Immature natural killer cell (primary cell): ENCODE data around the gene CCNDBP1. TPM values are rescaled to one million over a fixed set of nuclear protein-coding genes. Genes with fewer than 3 reads are reported as not detected.
"Not testable (repeated sequence)": the region's sequence is repeated elsewhere in the genome, so short reads cannot be mapped to it uniquely, and the experiment has no call there.

Source experiments
- DNase-seq, 3 donors: peaks; one replicate each; pipeline ENCODE4 v3.0.0; 2022; ENCODE audit warnings: mixed read lengths in 1 of 3
- H3K27ac Mint-ChIP-seq, 6 donors: one replicate each; pipeline ENCODE4 v1.8.0; 2020; ENCODE audit warnings: mixed read lengths in 6 of 6, mild to moderate bottlenecking in 5 of 6, inconsistent platforms in 4 of 6, moderate library complexity in 3 of 6
- H3K27me3 Mint-ChIP-seq, 3 donors: one replicate each; pipeline ENCODE4 v1.8.0; 2020 to 2021; ENCODE audit warnings: low read depth in 3 of 3, mild to moderate bottlenecking in 3 of 3, mixed read lengths in 3 of 3, moderate library complexity in 3 of 3, inconsistent platforms in 1 of 3
- H3K36me3 Mint-ChIP-seq, 3 donors: one replicate each; pipeline ENCODE4 v1.8.0; 2020; ENCODE audit warnings: mixed read lengths in 3 of 3, inconsistent platforms in 2 of 3, mild to moderate bottlenecking in 2 of 3
- H3K4me1 Mint-ChIP-seq, 2 donors: one replicate each; pipeline ENCODE4 v1.8.0; 2020; ENCODE audit warnings: inconsistent platforms in 2 of 2, mild to moderate bottlenecking in 2 of 2, mixed read lengths in 2 of 2, moderate library complexity in 1 of 2
- H3K4me3 Mint-ChIP-seq, 5 donors: one replicate each; pipeline ENCODE4 v1.8.0; 2020; ENCODE audit warnings: mild to moderate bottlenecking in 5 of 5, mixed read lengths in 5 of 5, inconsistent platforms in 3 of 5, moderate library complexity in 3 of 5
- H3K9me3 Mint-ChIP-seq, 6 donors: one replicate each; pipeline ENCODE4 v1.8.0; 2020; ENCODE audit warnings: mild to moderate bottlenecking in 6 of 6, mixed read lengths in 6 of 6, inconsistent platforms in 4 of 6, moderate library complexity in 3 of 6
- polyA plus RNA-seq, 3 donors: library from polyadenylated mRNA; unstranded; fragments of 300-500 nt; fragmentation: Illumina TruSeq; gene quantifications; one replicate each; pipeline ENCODE4 v1.2.3, GENCODE V29; 2021

The CCNDBP1 gene
- polyA plus RNA-seq, 3 donors from 2014 or later: 186 to 286 (median 197) TPM

- not testable (repeated sequence) for H3K27ac Mint-ChIP-seq, H3K4me3 Mint-ChIP-seq, H3K27me3 Mint-ChIP-seq, DNase-seq, H3K4me1 Mint-ChIP-seq, H3K9me3 Mint-ChIP-seq
- peaks cover 18 to 38% (median 22%) of the 10 kb centered on the region in 3 donors for H3K36me3 Mint-ChIP-seq
These were observed 9.4 kb upstream of the CCNDBP1 start for GRCh38 chr15:43175656-43176309.

DNA sequence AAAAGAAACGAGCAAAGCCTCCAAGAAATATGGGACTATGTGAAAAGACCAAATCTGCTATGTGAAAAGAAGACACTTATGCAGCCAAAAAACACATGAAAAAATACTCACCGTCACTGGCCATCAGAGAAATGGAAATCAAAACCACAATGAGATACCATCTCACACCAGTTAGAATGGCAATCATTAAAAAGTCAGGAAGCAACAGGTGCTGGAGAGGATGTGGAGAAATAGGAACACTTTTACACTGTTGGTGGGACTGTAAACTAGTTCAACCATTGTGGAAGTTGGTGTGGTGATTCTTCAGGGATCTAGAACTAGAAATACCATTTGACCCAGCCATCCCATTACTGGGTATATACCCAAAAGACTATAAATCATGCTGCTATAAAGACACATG, 8.1 kb upstream of the CCNDBP1 start:
- H3K36me3 Mint-ChIP-seq: peaks cover 17 to 40% (median 21%) of the 10 kb centered on the region in 3 donors
- not testable (repeated sequence) for H3K27ac Mint-ChIP-seq, H3K27me3 Mint-ChIP-seq, DNase-seq, H3K4me1 Mint-ChIP-seq, H3K4me3 Mint-ChIP-seq, H3K9me3 Mint-ChIP-seq

DNA sequence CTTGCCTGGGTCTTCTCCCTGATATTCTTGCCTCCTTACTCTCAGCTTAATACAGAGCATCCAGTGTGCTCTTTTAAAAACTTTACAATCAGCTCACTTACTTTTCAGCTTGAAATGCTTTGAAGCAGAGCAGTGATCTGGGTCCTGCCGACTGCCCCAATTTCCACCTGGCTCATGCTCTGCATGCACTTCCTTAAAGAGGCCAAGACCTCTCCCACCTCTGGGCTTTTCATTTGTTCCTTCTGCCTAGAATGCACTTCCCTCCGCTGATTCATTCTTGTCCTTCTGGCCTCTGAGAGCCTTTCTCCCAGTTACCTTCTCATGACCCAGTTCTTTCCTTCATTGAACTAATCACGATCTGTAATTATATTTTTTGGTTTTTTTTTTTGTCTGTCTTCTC, 1.9 kb upstream of the CCNDBP1 start:
- Mint-ChIP-seq H3K27ac (peak overlapping the region; percentile 13 to 96 (median 71)), H3K4me3 (no peak overlapping the region), H3K4me1 (peaks cover 25 to 30% of the 10 kb centered on the region in 2 donors), H3K9me3 (no peaks in the 10 kb centered on the region), H3K36me3 (peaks cover 5 to 27% (median 6%) of the 10 kb centered on the region in 3 donors), H3K27me3 (peaks cover 4 to 17% (median 8%) of the 10 kb centered on the region in 3 donors)
- DNase-seq: no peak

DNA sequence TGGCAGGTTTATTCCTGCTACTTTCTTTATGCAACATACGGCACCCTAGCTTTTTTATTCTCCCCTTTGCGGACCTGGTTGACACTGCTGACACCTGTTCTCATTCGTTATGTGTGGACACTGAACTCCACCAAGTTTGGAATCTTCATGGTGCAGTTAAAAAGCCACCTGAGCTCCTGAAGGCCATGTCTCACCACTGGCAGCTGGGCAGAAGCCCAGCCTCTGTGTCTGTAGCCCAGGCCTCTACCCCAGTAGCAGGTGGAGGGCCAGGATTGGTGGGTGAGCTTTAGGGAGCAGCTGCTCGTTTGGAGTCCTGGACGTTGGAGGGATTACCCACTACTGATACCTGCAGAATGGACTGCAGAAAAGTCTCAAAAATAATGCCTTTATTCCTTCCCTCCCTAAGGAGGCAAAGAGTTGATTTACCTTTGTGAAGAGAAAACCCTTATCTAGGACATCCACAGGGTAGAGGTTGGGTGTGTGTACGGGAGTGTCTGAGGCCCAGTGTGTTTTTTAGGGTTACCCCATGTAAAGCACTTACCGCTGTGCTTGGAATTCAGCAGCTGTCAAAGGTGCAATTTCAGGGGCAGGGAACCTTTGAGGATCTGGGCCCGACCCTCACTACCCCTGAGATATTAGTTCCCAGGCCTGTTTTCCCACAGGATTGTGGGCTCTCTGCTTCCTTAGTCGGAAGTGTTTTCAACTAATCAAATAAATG, 637 bp upstream of the CCNDBP1 start:
- Mint-ChIP-seq H3K9me3 (no peaks in the 10 kb centered on the region), H3K27me3 (peaks cover 4 to 17% (median 8%) of the 10 kb centered on the region in 3 donors), H3K4me1 (peaks cover 34 to 38% of the 10 kb centered on the region in 2 donors), H3K4me3 (peak overlapping the region; percentile 94 to 97 (median 96)), H3K36me3 (peaks cover 10 to 19% (median 12%) of the 10 kb centered on the region in 3 donors), H3K27ac (peak overlapping the region; percentile 95 to 98 (median 96))
- no peak for DNase-seq

GRCh38 chr15:43186003-43186353, 775 bp downstream of the CCNDBP1 start:
- no peaks in the 10 kb centered on the region for H3K9me3 Mint-ChIP-seq
- H3K36me3 Mint-ChIP-seq: peaks cover 10 to 32% (median 21%) of the 10 kb centered on the region in 3 donors
- peak overlapping the region; percentile 94 to 97 (median 96) for H3K4me3 Mint-ChIP-seq
- H3K27ac Mint-ChIP-seq: peak overlapping the region; percentile 95 to 98 (median 96)
- H3K27me3 Mint-ChIP-seq: peaks cover 4 to 17% (median 8%) of the 10 kb centered on the region in 3 donors
- DNase-seq: no peak
- peaks cover 40 to 49% of the 10 kb centered on the region in 2 donors for H3K4me1 Mint-ChIP-seq

- Mint-ChIP-seq H3K9me3 (no peaks in the 10 kb centered on the region), H3K27me3 (peaks cover 4 to 17% (median 8%) of the 10 kb centered on the region in 3 donors), H3K36me3 (peaks cover 14 to 31% (median 26%) of the 10 kb centered on the region in 3 donors), H3K4me3 (peak overlapping the region; percentile 63 to 95 (median 69)), H3K27ac (peak overlapping the region; percentile 75 to 98 (median 88)), H3K4me1 (peaks cover 40 to 65% of the 10 kb centered on the region in 2 donors)
- DNase-seq: peak; percentile 28 to 49 (median 44)
These were observed 2.4 kb downstream of the CCNDBP1 start for GRCh38 chr15:43187544-43188155.

DNA sequence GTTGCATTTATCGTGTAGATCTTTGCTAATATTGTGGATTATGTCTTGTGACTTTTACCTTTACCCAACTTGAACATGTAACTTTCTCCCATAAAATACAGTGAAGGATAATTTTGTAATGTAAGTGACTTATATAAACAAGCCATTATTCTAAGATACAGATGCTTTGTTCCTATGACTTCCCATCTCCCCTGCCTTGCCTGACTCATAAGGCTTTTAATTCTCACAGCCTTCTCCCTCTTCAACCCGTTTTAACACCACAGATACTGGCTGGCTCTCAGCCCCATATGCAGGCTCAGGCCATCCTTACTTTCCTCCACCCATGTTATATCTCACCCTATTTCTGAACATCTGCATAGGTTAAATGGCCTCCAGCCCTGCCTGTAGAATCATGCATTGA, 4.1 kb downstream of the CCNDBP1 start:
- Mint-ChIP-seq H3K4me3 (no peak overlapping the region), H3K27me3 (peaks cover 4 to 16% (median 8%) of the 10 kb centered on the region in 3 donors), H3K9me3 (no peaks in the 10 kb centered on the region), H3K36me3 (peaks cover 10 to 29% (median 28%) of the 10 kb centered on the region in 3 donors), H3K27ac (peak overlapping the region in 5 of 6 donors; percentile 4 to 51 (median 43)), H3K4me1 (peaks cover 40 to 69% of the 10 kb centered on the region in 2 donors)
- DNase-seq: no peak

- H3K9me3 Mint-ChIP-seq: no peaks in the 10 kb centered on the region
- peaks cover 4 to 12% (median 5%) of the 10 kb centered on the region in 3 donors for H3K27me3 Mint-ChIP-seq
- no peak overlapping the region for H3K4me3 Mint-ChIP-seq
- peaks cover 10 to 37% (median 28%) of the 10 kb centered on the region in 3 donors for H3K36me3 Mint-ChIP-seq
- DNase-seq: no peak
- peaks cover 35 to 76% of the 10 kb centered on the region in 2 donors for H3K4me1 Mint-ChIP-seq
- no peak overlapping the region for H3K27ac Mint-ChIP-seq
These were observed 5.0 kb downstream of the CCNDBP1 start for GRCh38 chr15:43190178-43190577.

- Mint-ChIP-seq H3K4me3 (no peak overlapping the region), H3K36me3 (peaks cover 28 to 62% (median 49%) of the 10 kb centered on the region in 3 donors), H3K9me3 (peaks cover 0 to 3% (median 0%) of the 10 kb centered on the region in 6 donors), H3K27me3 (peaks cover 0 to 2% (median 2%) of the 10 kb centered on the region in 3 donors), H3K27ac (no peak overlapping the region), H3K4me1 (peaks cover 6 to 47% of the 10 kb centered on the region in 2 donors)
- DNase-seq: no peak
These were observed 8.5 kb downstream of the CCNDBP1 start for GRCh38 chr15:43193710-43194109.

DNA sequence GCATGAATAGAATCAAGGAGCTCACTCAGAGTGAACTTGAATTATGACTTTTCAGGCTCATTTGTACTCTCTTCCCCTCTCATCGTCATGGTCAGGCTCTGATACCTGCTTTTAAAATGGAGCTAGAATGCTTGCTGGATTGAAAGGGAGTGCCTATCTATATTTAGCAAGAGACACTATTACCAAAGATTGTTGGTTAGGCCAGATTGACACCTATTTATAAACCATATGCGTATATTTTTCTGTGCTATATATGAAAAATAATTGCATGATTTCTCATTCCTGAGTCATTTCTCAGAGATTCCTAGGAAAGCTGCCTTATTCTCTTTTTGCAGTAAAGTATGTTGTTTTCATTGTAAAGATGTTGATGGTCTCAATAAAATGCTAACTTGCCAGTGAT, 9.6 kb downstream of the CCNDBP1 start:
- H3K4me3 Mint-ChIP-seq: no peak overlapping the region
- peaks cover 0 to 2% (median 2%) of the 10 kb centered on the region in 3 donors for H3K27me3 Mint-ChIP-seq
- H3K36me3 Mint-ChIP-seq: peaks cover 23 to 57% (median 40%) of the 10 kb centered on the region in 3 donors
- peaks cover 0 to 39% of the 10 kb centered on the region in 2 donors for H3K4me1 Mint-ChIP-seq
- peaks cover 0 to 3% (median 0%) of the 10 kb centered on the region in 6 donors for H3K9me3 Mint-ChIP-seq
- DNase-seq: no peak
- peak overlapping the region in 1 of 6 donors; percentile 60 for H3K27ac Mint-ChIP-seq

DNA sequence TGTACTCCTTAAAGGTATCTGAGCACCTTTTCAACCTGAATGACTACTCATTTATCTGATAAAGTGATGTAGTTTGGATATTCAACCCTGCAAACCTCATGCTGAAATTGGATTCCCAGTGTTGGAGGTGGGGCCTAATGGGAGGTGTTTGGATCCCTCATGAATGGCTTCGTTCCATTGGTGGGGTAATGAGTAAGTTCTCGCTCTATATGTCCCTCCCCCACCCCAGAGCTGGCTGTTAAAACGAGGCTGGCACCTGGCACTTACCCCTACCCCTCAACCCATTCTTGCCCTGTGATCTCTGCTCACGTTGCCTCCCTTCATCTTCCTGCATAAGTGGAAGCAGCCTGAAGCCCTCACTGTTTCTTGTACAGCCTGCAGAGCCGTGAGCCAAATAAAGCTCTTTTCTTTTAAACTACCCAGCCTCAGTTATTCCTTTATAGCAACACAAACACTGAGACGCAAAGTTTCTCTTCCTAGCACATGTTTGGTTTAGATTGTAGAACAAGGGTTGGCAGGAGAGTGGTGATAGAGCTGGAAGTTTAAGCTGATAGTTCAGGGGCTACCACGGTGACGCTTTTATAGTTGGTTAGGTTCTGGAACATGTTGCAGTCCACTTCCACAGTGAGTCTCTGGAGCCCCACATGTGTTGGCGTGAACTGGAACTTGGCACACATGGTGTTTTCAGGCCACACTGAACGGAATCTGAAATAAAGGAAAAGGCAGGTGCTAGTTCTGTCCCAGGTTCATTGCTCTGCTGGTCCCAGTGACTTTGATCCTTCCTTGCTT, 11.8 kb downstream of the CCNDBP1 start:
- no peak for DNase-seq

GRCh38 chr15:43197773-43198172, 12.6 kb downstream of the CCNDBP1 start:
- H3K4me1 Mint-ChIP-seq, H3K27me3 Mint-ChIP-seq: not testable (repeated sequence)
- peak overlapping the region in 1 of 6 donors; percentile 29 for H3K27ac Mint-ChIP-seq

More for the DNA sequence above, 11.8 kb downstream of the CCNDBP1 start:
- peaks cover 0 to 2% (median 2%) of the 10 kb centered on the region in 3 donors for H3K27me3 Mint-ChIP-seq
- H3K27ac Mint-ChIP-seq: peak overlapping the region in 2 of 6 donors; percentile 3 to 29
- peaks cover 0 to 17% of the 10 kb centered on the region in 2 donors for H3K4me1 Mint-ChIP-seq
- H3K9me3 Mint-ChIP-seq: peaks cover 0 to 3% (median 0%) of the 10 kb centered on the region in 6 donors
- no peak overlapping the region for H3K4me3 Mint-ChIP-seq
- H3K36me3 Mint-ChIP-seq: peaks cover 23 to 41% (median 25%) of the 10 kb centered on the region in 3 donors

DNA sequence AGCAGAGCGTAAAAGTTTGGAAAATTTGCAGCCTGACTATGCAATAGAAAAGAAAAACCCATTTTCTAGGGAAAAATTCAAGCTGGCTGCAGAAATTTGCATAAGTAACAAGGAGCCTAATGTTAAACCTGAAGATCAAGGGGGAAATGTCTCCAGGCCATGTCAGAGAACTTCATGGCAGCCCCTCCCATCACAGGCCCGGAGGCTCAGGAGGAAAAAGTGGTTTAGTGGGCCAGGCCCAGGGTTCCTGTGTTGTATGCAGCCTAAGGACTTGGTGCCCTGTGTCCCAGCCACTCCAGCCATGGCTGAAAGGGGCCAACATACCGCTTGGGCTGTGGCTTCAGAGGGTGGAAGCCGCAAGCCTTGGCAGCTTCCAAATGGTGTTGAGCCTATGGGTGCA, 13.4 kb downstream of the CCNDBP1 start:
- H3K9me3 Mint-ChIP-seq, H3K27me3 Mint-ChIP-seq, H3K4me1 Mint-ChIP-seq, DNase-seq, H3K4me3 Mint-ChIP-seq: not testable (repeated sequence)
- Mint-ChIP-seq H3K27ac (peak overlapping the region in 3 of 6 donors; percentile 18 to 50 (median 49)), H3K36me3 (peaks cover 18 to 33% (median 21%) of the 10 kb centered on the region in 3 donors)

More at GRCh38 chr15:43197773-43198172, 12.6 kb downstream of the CCNDBP1 start:
- not testable (repeated sequence) for H3K9me3 Mint-ChIP-seq, H3K4me3 Mint-ChIP-seq, DNase-seq
- H3K36me3 Mint-ChIP-seq: peaks cover 18 to 36% (median 21%) of the 10 kb centered on the region in 3 donors
